GM12872 (cell line): ENCODE data around the gene CARM1.

Experiments
- CTCF ChIP-seq: IDR thresholded peaks from 3 replicates; pipeline ENCODE4 v1.5.1; 2011; ENCODE audit warnings: low read depth, mild to moderate bottlenecking, low read length, moderate library complexity; ENCODE audit not compliant: insufficient read depth

CARM1 gene

GRCh38 chr19:10895363-10895762 is 24.0 kb downstream of the CARM1 start:
- TF ChIP-seq CTCF = no peak

- TF ChIP-seq CTCF = no peak
Observed at GRCh38 chr19:10895920-10896319, 24.6 kb downstream of the CARM1 start.

- no peak for TF ChIP-seq CTCF
Observed at GRCh38 chr19:10896851-10897526, 25.6 kb downstream of the CARM1 start.

- no peak for TF ChIP-seq CTCF
Observed at GRCh38 chr19:10898633-10899032, 27.3 kb downstream of the CARM1 start.

GRCh38 chr19:10899151-10899653 is 27.8 kb downstream of the CARM1 start:
- no peak for TF ChIP-seq CTCF

GRCh38 chr19:10907925-10908324 is 36.6 kb downstream of the CARM1 start:
- TF ChIP-seq CTCF = no peak

- TF ChIP-seq CTCF = no peak
Observed at GRCh38 chr19:10908380-10908960, 37.1 kb downstream of the CARM1 start.
